ENCODE results near the gene TRIM8.

Gene TRIM8

DNA sequence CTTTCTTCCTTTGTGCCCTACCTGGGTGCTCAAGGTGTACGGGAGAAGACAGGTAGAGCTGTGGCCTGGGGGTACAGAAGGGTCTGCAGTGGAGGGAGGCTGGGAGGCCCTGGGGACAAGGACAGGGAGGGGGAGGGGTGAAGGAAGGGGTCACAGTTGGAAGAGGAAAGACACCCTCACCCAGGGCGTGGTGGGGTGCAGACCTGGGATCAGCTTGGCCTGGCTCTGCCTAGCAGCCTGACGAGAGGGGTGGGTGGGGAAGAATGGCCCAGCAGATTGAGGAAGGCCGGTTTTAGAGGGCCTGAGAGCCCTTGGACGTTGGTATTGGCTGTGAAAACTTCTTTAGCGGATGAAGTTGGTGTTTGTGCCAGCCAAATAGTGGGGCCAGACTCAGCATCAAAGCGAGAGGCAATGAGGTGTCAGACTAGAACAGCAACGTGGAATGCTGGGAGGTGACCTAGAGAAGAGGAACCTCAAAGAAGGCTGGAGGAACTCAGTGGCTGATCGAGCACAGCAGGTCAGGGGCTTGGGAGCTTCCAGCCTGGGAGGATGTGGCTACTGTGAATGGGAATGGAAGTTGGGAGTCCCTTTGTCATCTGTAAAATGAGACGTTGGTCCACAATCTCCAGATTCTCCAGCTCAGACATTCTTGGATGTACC lies 18.1 kb upstream of the TRIM8 start:
- DNase-seq (ENCODE audit: low read depth), result peak; percentile 44
- TF ChIP-seq, protein P1, sequence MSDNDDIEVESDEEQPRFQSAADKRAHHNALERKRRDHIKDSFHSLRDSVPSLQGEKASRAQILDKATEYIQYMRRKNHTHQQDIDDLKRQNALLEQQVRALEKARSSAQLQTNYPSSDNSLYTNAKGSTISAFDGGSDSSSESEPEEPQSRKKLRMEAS (IDR thresholded peaks at IDR 0.05; ENCODE audit: low read depth, low read length), result no peak
- H3K4me3 ChIP-seq (ENCODE audit: low read depth, low read length), result no peak overlapping the region

DNA sequence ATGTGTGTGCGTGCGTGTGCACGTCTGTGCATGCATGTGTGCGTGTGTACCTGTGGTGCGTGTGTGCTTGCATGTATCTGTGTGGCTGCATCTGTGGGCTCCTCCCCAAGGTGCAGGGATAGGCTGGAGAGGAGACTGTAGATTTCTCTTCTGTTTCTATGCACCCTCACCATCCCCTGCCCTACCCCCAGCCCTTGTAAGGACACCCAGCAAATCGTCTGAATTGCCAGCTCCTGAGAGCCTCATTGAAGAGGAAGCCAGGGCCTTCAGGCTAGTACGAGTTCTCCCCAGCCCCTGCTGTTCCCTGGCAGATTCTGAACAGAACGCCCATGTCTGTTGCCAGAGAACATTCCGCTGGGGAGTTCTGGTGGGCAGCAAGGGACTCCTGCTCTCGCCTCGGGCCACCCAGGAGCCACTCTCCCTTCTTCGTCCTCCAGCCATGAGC lies 17.0 kb upstream of the TRIM8 start:
- TF ChIP-seq, protein P1 (IDR thresholded peaks at IDR 0.05; ENCODE audit: low read depth, low read length), result no peak
- no peak for TF ChIP-seq MYC (IDR thresholded peaks at IDR 0.05; ENCODE audit: low read depth, low read length)
- TF ChIP-seq, protein P2, sequence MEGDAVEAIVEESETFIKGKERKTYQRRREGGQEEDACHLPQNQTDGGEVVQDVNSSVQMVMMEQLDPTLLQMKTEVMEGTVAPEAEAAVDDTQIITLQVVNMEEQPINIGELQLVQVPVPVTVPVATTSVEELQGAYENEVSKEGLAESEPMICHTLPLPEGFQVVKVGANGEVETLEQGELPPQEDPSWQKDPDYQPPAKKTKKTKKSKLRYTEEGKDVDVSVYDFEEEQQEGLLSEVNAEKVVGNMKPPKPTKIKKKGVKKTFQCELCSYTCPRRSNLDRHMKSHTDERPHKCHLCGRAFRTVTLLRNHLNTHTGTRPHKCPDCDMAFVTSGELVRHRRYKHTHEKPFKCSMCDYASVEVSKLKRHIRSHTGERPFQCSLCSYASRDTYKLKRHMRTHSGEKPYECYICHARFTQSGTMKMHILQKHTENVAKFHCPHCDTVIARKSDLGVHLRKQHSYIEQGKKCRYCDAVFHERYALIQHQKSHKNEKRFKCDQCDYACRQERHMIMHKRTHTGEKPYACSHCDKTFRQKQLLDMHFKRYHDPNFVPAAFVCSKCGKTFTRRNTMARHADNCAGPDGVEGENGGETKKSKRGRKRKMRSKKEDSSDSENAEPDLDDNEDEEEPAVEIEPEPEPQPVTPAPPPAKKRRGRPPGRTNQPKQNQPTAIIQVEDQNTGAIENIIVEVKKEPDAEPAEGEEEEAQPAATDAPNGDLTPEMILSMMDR (IDR thresholded peaks at IDR 0.05; ENCODE audit: low read depth, low read length), result no peak

DNA sequence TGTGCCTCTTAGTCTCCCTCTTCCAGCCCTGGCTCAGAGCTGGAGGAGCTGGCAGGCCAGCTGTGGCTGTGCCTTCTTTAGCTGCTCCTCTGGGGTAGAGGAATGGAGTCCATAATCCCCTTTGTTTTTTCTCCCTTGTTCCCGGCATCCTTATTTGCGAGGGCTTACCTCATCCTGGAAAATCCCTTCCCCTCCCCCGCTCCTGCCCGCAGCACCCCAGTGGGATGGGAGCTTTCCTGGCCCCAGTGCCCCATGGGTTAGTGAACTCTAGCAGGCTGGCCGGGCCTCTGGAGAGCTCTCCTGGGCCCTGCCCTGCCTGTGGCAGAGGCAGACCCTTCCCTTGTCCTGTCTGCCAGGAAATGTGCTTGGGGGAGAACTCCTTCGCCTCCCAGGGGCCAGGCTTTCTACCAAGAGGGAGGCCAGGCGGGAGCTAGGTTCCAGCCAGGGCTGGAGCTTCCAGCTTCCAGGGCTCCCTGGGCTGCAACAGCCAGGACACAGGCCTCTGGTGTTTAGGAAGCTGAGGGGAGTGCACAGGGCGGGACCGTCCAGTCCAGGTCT lies 16.5 kb upstream of the TRIM8 start:
- DNase-seq (ENCODE audit: low read depth), result no peak
- TF ChIP-seq, protein P1 (IDR thresholded peaks at IDR 0.05; ENCODE audit: low read depth, low read length), result no peak
- H3K4me3 ChIP-seq (ENCODE audit: low read depth, low read length), result no peak overlapping the region

More for the DNA sequence above, 17.0 kb upstream of the TRIM8 start:
- DNase-seq (ENCODE audit: low read depth), result peak; percentile 31
- H3K4me3 ChIP-seq (ENCODE audit: low read depth, low read length), result no peak overlapping the region

DNA sequence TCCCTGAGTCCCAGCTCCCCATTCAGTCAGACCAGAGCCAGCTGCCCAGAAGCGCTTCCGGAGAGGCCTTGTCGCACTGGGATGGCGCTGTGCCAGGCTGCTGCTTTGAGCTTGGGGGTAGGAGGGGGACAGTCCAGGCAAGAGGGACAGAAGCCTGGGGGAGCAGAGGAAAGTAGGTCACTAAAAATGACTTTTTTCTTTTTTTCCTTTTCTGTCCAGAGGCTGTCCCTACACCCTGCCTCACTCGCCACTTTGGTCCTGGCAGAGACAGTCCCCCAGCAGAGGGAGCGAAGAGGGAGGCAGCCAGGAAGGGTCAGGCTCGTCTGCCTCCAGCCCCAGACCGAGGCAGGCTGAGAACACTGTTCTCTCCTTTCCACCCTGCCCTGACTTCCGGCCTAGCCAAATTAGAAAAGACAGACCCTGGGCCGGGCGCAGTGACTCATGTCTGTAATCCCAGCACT lies 15.8 kb upstream of the TRIM8 start:
- no peak for DNase-seq (ENCODE audit: low read depth)
- TF ChIP-seq, protein P2 (IDR thresholded peaks at IDR 0.05; ENCODE audit: low read depth, low read length), result no peak
- no peak for TF ChIP-seq POLR2A (IDR thresholded peaks at IDR 0.05; ENCODE audit: extremely low read depth, insufficient read length)
- TF ChIP-seq, protein P1 (IDR thresholded peaks at IDR 0.05; ENCODE audit: low read depth, low read length), result no peak
- no peak for TF ChIP-seq MYC (IDR thresholded peaks at IDR 0.05; ENCODE audit: low read depth, low read length)
- no peak overlapping the region for H3K4me3 ChIP-seq (ENCODE audit: low read depth, low read length)

DNA sequence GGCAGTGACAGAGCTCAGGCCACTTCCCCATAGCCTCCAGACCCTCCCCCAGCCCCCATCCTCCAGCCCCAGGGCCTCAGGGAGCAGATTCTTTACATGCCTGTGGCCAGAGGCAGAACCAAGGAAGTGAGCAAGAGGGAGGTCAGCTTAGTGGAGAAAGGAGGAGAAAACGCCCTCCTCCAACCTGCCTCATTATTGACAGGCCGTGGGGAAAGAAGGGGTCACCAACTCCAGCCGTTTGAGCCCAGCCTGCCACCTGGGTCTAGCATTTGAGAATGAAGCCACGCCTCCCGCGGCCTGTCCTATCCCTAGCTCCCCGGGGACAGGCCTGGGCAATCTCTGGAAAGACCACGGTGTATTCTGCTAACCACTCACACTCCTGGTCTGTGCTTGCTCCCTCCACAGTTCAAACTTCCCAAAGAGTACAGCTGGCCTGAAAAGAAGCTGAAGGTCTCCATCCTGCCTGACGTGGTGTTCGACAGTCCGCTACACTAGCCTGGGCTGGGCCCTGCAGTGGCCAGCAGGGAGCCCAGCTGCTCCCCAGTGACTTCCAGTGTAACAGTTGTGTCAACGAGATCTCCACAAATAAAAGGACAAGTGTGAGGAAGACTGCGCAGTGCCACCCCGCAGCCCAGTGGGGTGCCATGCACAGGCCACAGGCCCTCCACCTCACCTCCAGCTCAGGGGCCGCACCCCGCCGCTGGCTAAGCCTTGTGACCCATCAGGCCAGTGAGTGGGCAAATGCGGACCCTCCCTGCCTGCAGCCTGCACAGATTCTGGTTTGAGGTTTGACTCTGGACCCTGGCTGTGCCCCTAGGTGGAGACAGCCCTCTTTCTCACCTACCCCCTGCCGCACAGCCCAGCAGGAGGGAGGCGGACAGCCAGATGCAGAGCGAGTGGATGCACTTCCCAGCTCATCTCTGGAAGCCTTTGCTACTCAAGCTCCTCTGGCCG lies 14.3 kb upstream of the TRIM8 start:
- TF ChIP-seq, protein P1 (IDR thresholded peaks at IDR 0.05; ENCODE audit: low read depth, low read length), result peak; percentile 40
- TF ChIP-seq MYC (IDR thresholded peaks at IDR 0.05; ENCODE audit: low read depth, low read length), result no peak
- TF ChIP-seq, protein P2 (IDR thresholded peaks at IDR 0.05; ENCODE audit: low read depth, low read length), result no peak
- no peak for TF ChIP-seq POLR2A (IDR thresholded peaks at IDR 0.05; ENCODE audit: extremely low read depth, insufficient read length)
- peak; percentile 95 for DNase-seq (ENCODE audit: low read depth)

DNA sequence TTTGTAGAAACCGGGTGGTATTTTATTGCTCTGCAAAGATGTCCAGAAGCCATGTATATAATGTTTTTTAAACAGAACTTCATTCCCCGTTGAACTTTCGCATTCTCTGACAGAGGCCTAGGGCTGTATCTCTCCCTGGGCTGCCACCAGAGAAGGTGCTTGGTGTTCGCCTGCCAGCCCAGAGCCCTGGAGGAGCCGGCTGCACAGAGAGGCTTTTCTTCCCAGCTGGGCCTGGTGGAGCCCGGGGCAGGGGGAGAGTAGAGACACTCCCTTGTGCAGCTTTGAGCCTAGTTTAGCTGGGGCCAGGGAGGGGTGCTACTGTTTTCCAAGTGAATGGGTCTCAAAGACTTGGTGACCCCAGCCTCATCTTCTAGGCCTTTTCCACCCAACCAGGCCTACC lies 13.6 kb upstream of the TRIM8 start:
- TF ChIP-seq POLR2A (IDR thresholded peaks at IDR 0.05; ENCODE audit: extremely low read depth, insufficient read length) (no peak), MYC (IDR thresholded peaks at IDR 0.05; ENCODE audit: low read depth, low read length) (no peak)
- TF ChIP-seq, protein P2 (IDR thresholded peaks at IDR 0.05; ENCODE audit: low read depth, low read length), result no peak
- TF ChIP-seq, protein P1 (IDR thresholded peaks at IDR 0.05; ENCODE audit: low read depth, low read length), result no peak
- H3K4me3 ChIP-seq (ENCODE audit: low read depth, low read length), result no peak overlapping the region
- DNase-seq (ENCODE audit: low read depth), result no peak

More for the DNA sequence above, 14.3 kb upstream of the TRIM8 start:
- H3K4me3 ChIP-seq (ENCODE audit: low read depth, low read length), result no peak overlapping the region

All from NB4 (cell line).